Measurements from ENCODE around the gene MAT1A. TPM values are rescaled to one million over a fixed set of nuclear protein-coding genes. Genes with fewer than 3 reads are reported as not detected.

Gene MAT1A
- total and polyA plus RNA-seq, 2 of the 13 experiments (the other 11 are each of a cell fraction or from before 2014, with no cell fraction given): 57.1 to 76.9 TPM

GRCh38 chr10:80289451-80290287 is at the start of gene MAT1A (continued):
- no peak for TF ChIP-seq DBP (CRISPR knock-in tag; IDR thresholded peaks at IDR 0.05; ENCODE audit: not compliant biosample characterization)
- no peak for TF ChIP-seq ZNF264 (CRISPR knock-in tag; IDR thresholded peaks at IDR 0.05)
- TF ChIP-seq MIXL1 (CRISPR knock-in tag; IDR thresholded peaks at IDR 0.05): peak; percentile 54
- TF ChIP-seq ZNF407 (CRISPR knock-in tag; IDR thresholded peaks at IDR 0.05; ENCODE audit: not compliant biosample characterization): no peak
- TF ChIP-seq CCDC6 (CRISPR knock-in tag; IDR thresholded peaks at IDR 0.05): peak; percentile 77; the same call in 1 of the 2 replicates
- no peak for TF ChIP-seq HDAC6 (IDR thresholded peaks at IDR 0.05; ENCODE audit: low read depth, low read length)
- TF ChIP-seq PCBP1 (IDR thresholded peaks at IDR 0.05; ENCODE audit: borderline replicate concordance, low read depth, low read length): no peak
- peak; percentile 57 for TF ChIP-seq HNF4A (CRISPR knock-in tag; IDR thresholded peaks at IDR 0.05)
- TF ChIP-seq MATR3 (CRISPR knock-in tag; IDR thresholded peaks at IDR 0.05): no peak
- TF ChIP-seq SNAPC2 (CRISPR knock-in tag; IDR thresholded peaks at IDR 0.05): peak; percentile 45; the same call in 1 of the 2 replicates
- 0 out of 2 replicates have a peak, but pooled peaks have one; percentile 44 for TF ChIP-seq ZFP90 (CRISPR knock-in tag; IDR thresholded peaks at IDR 0.05; ENCODE audit: borderline replicate concordance)
- TF ChIP-seq ZNF503 (CRISPR knock-in tag; IDR thresholded peaks at IDR 0.05): no peak
- 0 out of 2 replicates have a peak, but pooled peaks have one; percentile 14 for TF ChIP-seq ZNF362 (CRISPR knock-in tag; IDR thresholded peaks at IDR 0.05; ENCODE audit: borderline replicate concordance)
- no peak for TF ChIP-seq ZNF235 (CRISPR knock-in tag; IDR thresholded peaks at IDR 0.05; ENCODE audit: borderline replicate concordance)
- no peak for TF ChIP-seq ZNF589 (CRISPR knock-in tag; conservative IDR thresholded peaks at IDR 0.05)
- no peak for TF ChIP-seq RELA (CRISPR knock-in tag; IDR thresholded peaks at IDR 0.05)
- no peak for TF ChIP-seq ZNF775 (CRISPR knock-in tag; IDR thresholded peaks at IDR 0.05; ENCODE audit: borderline replicate concordance)

Data from HepG2 (cell line).